Nephron progenitor cell (in vitro differentiated cells): ENCODE data around the gene SEMA3F.
"Not testable (repeated sequence)": the region's sequence is repeated elsewhere in the genome, so short reads cannot be mapped to it uniquely, and the experiment has no call there.

Source experiments
- DNase-seq: peaks from one replicate; pipeline ENCODE4 v3.0.0; 2021
- H3K27ac Mint-ChIP-seq: 2 replicates; pipeline ENCODE4 v1.8.0; 2021; ENCODE audit warnings: mild to moderate bottlenecking, moderate library complexity, mixed read lengths
- H3K27me3 Mint-ChIP-seq: 2 replicates; pipeline ENCODE4 v1.8.0; 2021; ENCODE audit warnings: mild to moderate bottlenecking, low read depth, mixed read lengths; ENCODE audit not compliant: poor library complexity
- H3K36me3 Mint-ChIP-seq: 2 replicates; pipeline ENCODE4 v1.8.0; 2021; ENCODE audit warnings: low read depth, mixed read lengths
- H3K4me1 Mint-ChIP-seq: 2 replicates; pipeline ENCODE4 v1.8.0; 2021; ENCODE audit warnings: mixed read lengths
- H3K4me3 Mint-ChIP-seq: 2 replicates; pipeline ENCODE4 v1.8.0; 2021; ENCODE audit warnings: mild to moderate bottlenecking, moderate library complexity, mixed read lengths
- H3K9me3 Mint-ChIP-seq: 2 replicates; pipeline ENCODE4 v1.8.0; 2021; ENCODE audit warnings: mild to moderate bottlenecking, moderate library complexity, mixed read lengths
- CTCF ChIP-seq: fragments of 200-600 bp; sonication (generic); IDR thresholded peaks from 2 replicates; pipeline ENCODE4 v1.5.0; 2021; ENCODE audit warnings: antibody characterized with exemption

SEMA3F gene

GRCh38 chr3:50224639-50225038 is 69.5 kb downstream of the SEMA3F start:
- no peaks in the 10 kb centered on the region for H3K36me3 Mint-ChIP-seq
- H3K4me1 Mint-ChIP-seq: peaks cover 53% of the 10 kb centered on the region
- DNase-seq: no peak
- no peak for TF ChIP-seq CTCF
- H3K27me3 Mint-ChIP-seq: peaks cover 29% of the 10 kb centered on the region
- no peaks in the 10 kb centered on the region for H3K9me3 Mint-ChIP-seq
- H3K27ac Mint-ChIP-seq: no peak overlapping the region
- peak overlapping the region; percentile 19 for H3K4me3 Mint-ChIP-seq

- Mint-ChIP-seq H3K4me3 (peak overlapping the region; percentile 84), H3K27ac (no peak overlapping the region), H3K27me3 (peaks cover 29% of the 10 kb centered on the region), H3K9me3 (no peaks in the 10 kb centered on the region), H3K36me3 (no peaks in the 10 kb centered on the region), H3K4me1 (peaks cover 58% of the 10 kb centered on the region)
- DNase-seq: no peak
- no peak for TF ChIP-seq CTCF
Measured at GRCh38 chr3:50226888-50227389, 71.8 kb downstream of the SEMA3F start.

- peak; percentile 70 for TF ChIP-seq CTCF
- peak; percentile 93 for DNase-seq
- H3K27ac Mint-ChIP-seq: peak overlapping the region; percentile 68
- no peaks in the 10 kb centered on the region for H3K36me3 Mint-ChIP-seq
- peaks cover 29% of the 10 kb centered on the region for H3K27me3 Mint-ChIP-seq
- H3K4me1 Mint-ChIP-seq: peaks cover 62% of the 10 kb centered on the region
- no peaks in the 10 kb centered on the region for H3K9me3 Mint-ChIP-seq
- H3K4me3 Mint-ChIP-seq: peak overlapping the region; percentile 88
Measured at GRCh38 chr3:50227390-50228183, 72.5 kb downstream of the SEMA3F start.

- Mint-ChIP-seq H3K27ac (peak overlapping the region; percentile 77), H3K4me3 (peak overlapping the region; percentile 88), H3K4me1 (peaks cover 68% of the 10 kb centered on the region), H3K27me3 (peaks cover 33% of the 10 kb centered on the region)
- DNase-seq, H3K9me3 Mint-ChIP-seq, H3K36me3 Mint-ChIP-seq: not testable (repeated sequence)
Measured at GRCh38 chr3:50228184-50228763, 73.2 kb downstream of the SEMA3F start.

- H3K9me3 Mint-ChIP-seq: no peaks in the 10 kb centered on the region
- H3K36me3 Mint-ChIP-seq: no peaks in the 10 kb centered on the region
- no peak for TF ChIP-seq CTCF
- H3K4me3 Mint-ChIP-seq: peak overlapping the region; percentile 26
- H3K4me1 Mint-ChIP-seq: peaks cover 72% of the 10 kb centered on the region
- H3K27me3 Mint-ChIP-seq: peaks cover 27% of the 10 kb centered on the region
- H3K27ac Mint-ChIP-seq: no peak overlapping the region
- DNase-seq: no peak
Measured at GRCh38 chr3:50229490-50229889, 74.4 kb downstream of the SEMA3F start.

GRCh38 chr3:50230104-50230793 is 75.1 kb downstream of the SEMA3F start:
- no peak overlapping the region for H3K4me3 Mint-ChIP-seq
- no peak for TF ChIP-seq CTCF
- no peaks in the 10 kb centered on the region for H3K9me3 Mint-ChIP-seq
- H3K36me3 Mint-ChIP-seq: no peaks in the 10 kb centered on the region
- no peak overlapping the region for H3K27ac Mint-ChIP-seq
- peaks cover 19% of the 10 kb centered on the region for H3K27me3 Mint-ChIP-seq
- H3K4me1 Mint-ChIP-seq: peaks cover 68% of the 10 kb centered on the region
- DNase-seq: no peak
